Ishikawa (cell line): Measurements from ENCODE around the gene ABCG1.

Source experiments
- CEBPB ChIP-seq: IDR thresholded peaks from 2 replicates; pipeline ENCODE4 v1.6.1; 2012
- CREB1 ChIP-seq: IDR thresholded peaks from 2 replicates; pipeline ENCODE4 v1.6.1; 2012; ENCODE audit warnings: low read depth
- EGR1 ChIP-seq: IDR thresholded peaks from 2 replicates; pipeline ENCODE4 v1.6.1; 2012
- EP300 ChIP-seq: IDR thresholded peaks from 2 replicates; pipeline ENCODE4 v1.6.1; 2012; ENCODE audit warnings: borderline replicate concordance
- FOXM1 ChIP-seq: IDR thresholded peaks from 2 replicates; pipeline ENCODE4 v1.6.1; 2012; ENCODE audit warnings: low read depth, borderline replicate concordance
- MAX ChIP-seq: IDR thresholded peaks from 2 replicates; pipeline ENCODE4 v1.6.1; 2012
- NFIC ChIP-seq: IDR thresholded peaks from 2 replicates; pipeline ENCODE4 v1.6.1; 2012
- RAD21 ChIP-seq: IDR thresholded peaks from 2 replicates; pipeline ENCODE4 v1.6.1; 2012; ENCODE audit warnings: low read depth
- REST ChIP-seq: IDR thresholded peaks from 2 replicates; pipeline ENCODE4 v1.6.1; 2012; ENCODE audit warnings: low read depth, mild to moderate bottlenecking
- TAF1 ChIP-seq: IDR thresholded peaks from 2 replicates; pipeline ENCODE4 v1.6.1; 2012; ENCODE audit warnings: low read depth, mild to moderate bottlenecking
- TCF12 ChIP-seq: IDR thresholded peaks from 2 replicates; pipeline ENCODE4 v1.6.1; 2012; ENCODE audit warnings: low read depth
- TEAD4 ChIP-seq: IDR thresholded peaks from 2 replicates; pipeline ENCODE4 v1.6.1; 2012
- USF1 ChIP-seq: IDR thresholded peaks from 2 replicates; pipeline ENCODE4 v1.6.1; 2012
- YY1 ChIP-seq: IDR thresholded peaks from 2 replicates; pipeline ENCODE4 v1.6.1; 2012; ENCODE audit warnings: low read depth
- ZBTB7A ChIP-seq: IDR thresholded peaks from 2 replicates; pipeline ENCODE4 v1.6.1; 2012; ENCODE audit warnings: low read depth

ABCG1 gene

GRCh38 chr21:42237161-42237560, 18.2 kb downstream of the ABCG1 start:
- no peak for TF ChIP-seq RAD21
- no peak for TF ChIP-seq NFIC
- TF ChIP-seq ZBTB7A: no peak
- no peak for TF ChIP-seq EP300
- TF ChIP-seq CREB1: no peak
- no peak for TF ChIP-seq CEBPB
- TF ChIP-seq TEAD4: no peak
- TF ChIP-seq TAF1: no peak
- no peak for TF ChIP-seq MAX
- TF ChIP-seq EGR1: no peak
- TF ChIP-seq TCF12: no peak
- no peak for TF ChIP-seq USF1
- TF ChIP-seq REST: no peak
- no peak for TF ChIP-seq YY1
- TF ChIP-seq FOXM1: no peak

- no peak for TF ChIP-seq REST
- no peak for TF ChIP-seq EGR1
Observed at GRCh38 chr21:42237577-42237976, 18.6 kb downstream of the ABCG1 start.

GRCh38 chr21:42238185-42238934, 19.4 kb downstream of the ABCG1 start:
- TF ChIP-seq NFIC: no peak
- TF ChIP-seq TCF12: no peak
- no peak for TF ChIP-seq YY1
- TF ChIP-seq TEAD4: no peak
- TF ChIP-seq CREB1: no peak
- no peak for TF ChIP-seq USF1
- TF ChIP-seq MAX: no peak
- TF ChIP-seq ZBTB7A: no peak
- TF ChIP-seq CEBPB: no peak
- no peak for TF ChIP-seq RAD21
- TF ChIP-seq EGR1: no peak
- no peak for TF ChIP-seq EP300
- no peak for TF ChIP-seq REST
- TF ChIP-seq TAF1: no peak
- no peak for TF ChIP-seq FOXM1

- TF ChIP-seq RAD21 (no peak), YY1 (no peak), CREB1 (no peak), NFIC (no peak), TAF1 (no peak), EGR1 (no peak), USF1 (no peak), MAX (no peak), REST (no peak)
Observed at GRCh38 chr21:42239556-42239955, 20.6 kb downstream of the ABCG1 start.
